B cell (primary cell): ENCODE results near the gene CPLX3.

Experiments
- EZH2 ChIP-seq: IDR thresholded peaks from 2 replicates; pipeline ENCODE4 v1.6.1; 2012; ENCODE audit warnings: borderline replicate concordance, low read depth, mild to moderate bottlenecking, moderate library complexity, low read length; ENCODE audit not compliant: insufficient read depth, poor library complexity, severe bottlenecking
- TF ChIP-seq, protein P1 (sequence below): fragments of 200-600 bp; IDR thresholded peaks from one replicate; pipeline ENCODE4 v1.8.0; 2022; ENCODE audit warnings: antibody characterized with exemption, mild to moderate bottlenecking

DNA sequence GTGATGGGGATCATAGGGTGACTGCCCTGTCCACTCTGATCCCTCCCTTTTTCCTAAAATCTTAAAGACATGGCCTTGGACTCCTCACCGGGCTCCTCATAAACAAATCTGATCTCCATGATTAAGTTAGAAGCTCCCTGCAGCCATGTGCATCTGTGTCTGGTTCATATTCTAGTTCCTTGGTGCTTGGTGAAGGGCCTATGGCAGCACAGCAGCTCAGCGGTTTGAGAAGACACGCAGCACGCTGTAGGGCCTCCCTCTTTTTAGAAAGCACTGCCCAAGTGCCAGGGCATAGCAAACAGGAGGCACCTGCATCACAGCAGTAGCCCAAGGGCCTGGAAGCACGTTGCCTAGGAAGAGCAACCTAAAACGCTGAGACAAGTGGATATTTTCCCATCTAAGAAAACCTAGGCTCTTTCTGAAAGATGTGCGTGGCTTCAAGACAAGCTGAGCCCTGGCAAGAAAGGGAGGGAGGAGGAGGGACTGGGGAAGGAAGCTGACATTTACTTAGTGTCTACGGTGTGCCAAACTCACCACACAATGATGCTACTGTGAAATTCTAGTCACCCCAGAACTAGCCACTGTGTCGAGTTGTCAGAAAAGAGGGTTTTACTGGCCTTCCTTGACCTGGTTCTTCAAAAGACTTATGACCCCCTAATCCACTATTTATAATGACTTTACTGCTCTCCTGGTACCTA, 31.4 kb downstream of the CPLX3 start:
- TF ChIP-seq, protein P1, sequence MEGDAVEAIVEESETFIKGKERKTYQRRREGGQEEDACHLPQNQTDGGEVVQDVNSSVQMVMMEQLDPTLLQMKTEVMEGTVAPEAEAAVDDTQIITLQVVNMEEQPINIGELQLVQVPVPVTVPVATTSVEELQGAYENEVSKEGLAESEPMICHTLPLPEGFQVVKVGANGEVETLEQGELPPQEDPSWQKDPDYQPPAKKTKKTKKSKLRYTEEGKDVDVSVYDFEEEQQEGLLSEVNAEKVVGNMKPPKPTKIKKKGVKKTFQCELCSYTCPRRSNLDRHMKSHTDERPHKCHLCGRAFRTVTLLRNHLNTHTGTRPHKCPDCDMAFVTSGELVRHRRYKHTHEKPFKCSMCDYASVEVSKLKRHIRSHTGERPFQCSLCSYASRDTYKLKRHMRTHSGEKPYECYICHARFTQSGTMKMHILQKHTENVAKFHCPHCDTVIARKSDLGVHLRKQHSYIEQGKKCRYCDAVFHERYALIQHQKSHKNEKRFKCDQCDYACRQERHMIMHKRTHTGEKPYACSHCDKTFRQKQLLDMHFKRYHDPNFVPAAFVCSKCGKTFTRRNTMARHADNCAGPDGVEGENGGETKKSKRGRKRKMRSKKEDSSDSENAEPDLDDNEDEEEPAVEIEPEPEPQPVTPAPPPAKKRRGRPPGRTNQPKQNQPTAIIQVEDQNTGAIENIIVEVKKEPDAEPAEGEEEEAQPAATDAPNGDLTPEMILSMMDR = no peak
- no peak for TF ChIP-seq EZH2
